Activated naive CD8-positive, alpha-beta T cell (primary cell): ENCODE data around the gene EMC9.

Experiments
- H3K27ac Mint-ChIP-seq: one replicate; pipeline ENCODE4 v1.8.0; 2021; ENCODE audit warnings: mixed read lengths
- H3K27me3 Mint-ChIP-seq: one replicate; pipeline ENCODE4 v1.8.0; 2021; ENCODE audit warnings: mixed read lengths
- H3K36me3 Mint-ChIP-seq: one replicate; pipeline ENCODE4 v1.8.0; 2021; ENCODE audit warnings: mixed read lengths
- H3K4me1 Mint-ChIP-seq: one replicate; pipeline ENCODE4 v1.8.0; 2021; ENCODE audit warnings: low read depth, mixed read lengths
- H3K4me3 Mint-ChIP-seq: one replicate; pipeline ENCODE4 v1.8.0; 2021; ENCODE audit warnings: mild to moderate bottlenecking, mixed read lengths
- H3K9me3 Mint-ChIP-seq: one replicate; pipeline ENCODE4 v1.8.0; 2021; ENCODE audit warnings: low read depth, mixed read lengths

Gene EMC9

DNA sequence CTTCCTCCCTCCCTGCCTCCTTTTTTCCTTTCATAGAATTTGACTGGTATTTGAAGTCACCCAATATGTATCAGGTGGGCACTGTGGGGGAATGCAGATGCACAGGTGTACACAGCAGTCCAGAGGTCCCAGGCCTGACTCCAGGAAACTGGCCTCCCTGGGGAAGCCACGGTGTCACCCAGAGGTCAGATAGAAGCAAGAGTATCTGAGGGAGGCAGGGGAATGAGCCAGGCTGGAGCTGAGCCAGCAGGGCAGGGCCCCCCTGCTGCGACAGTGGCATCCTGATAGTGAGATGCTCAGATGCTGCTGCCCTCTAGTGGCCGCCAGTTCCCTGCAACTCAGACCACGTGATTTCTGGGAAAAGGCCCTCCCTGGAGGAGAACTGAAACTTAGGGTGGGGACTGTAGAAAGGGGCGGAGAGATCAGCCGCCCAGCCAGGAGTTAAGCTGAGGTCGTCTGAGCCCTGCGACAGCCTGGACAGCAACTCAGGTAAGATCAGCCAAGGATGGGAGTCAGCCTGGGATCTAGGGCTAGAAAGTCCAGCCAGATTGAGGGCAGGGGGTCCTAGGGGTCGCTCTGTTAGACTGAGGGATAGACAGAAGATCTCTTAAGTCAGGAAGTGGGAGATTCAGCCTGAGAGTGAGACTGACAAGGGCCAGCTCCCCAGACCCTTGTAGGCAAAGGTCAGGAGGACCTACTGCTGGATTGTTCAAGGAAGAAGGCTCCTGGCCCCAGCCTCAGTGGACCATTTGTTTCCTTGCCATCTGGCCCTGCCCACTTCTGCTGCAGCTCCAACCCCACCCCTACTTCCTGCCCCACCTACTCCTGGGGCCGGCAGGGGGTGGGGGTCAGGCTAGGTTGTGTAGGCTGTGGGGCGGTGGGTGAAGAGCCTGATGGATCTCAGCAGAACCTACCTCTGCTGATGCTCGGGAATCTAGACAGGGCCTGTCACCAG is 19.7 kb upstream of the EMC9 start, which contains the start of gene IRF9:
TSS of gene IRF9 (plus strand) at position 416 of the 955 bp plus-strand sequence. CDS start 880 bp downstream, outside the sequence.
- H3K27me3 Mint-ChIP-seq: no peaks in the 10 kb centered on the region
- H3K4me1 Mint-ChIP-seq: peaks cover 51% of the 10 kb centered on the region
- peak within 1 kb of the TSS; percentile 99 for H3K4me3 Mint-ChIP-seq
- H3K27ac Mint-ChIP-seq: peak within 1 kb of the TSS; percentile 100
- H3K36me3 Mint-ChIP-seq: peaks cover 15% of the 10 kb centered on the region
- H3K9me3 Mint-ChIP-seq: no peaks in the 10 kb centered on the region

- H3K36me3 Mint-ChIP-seq: peaks cover 19% of the 10 kb centered on the region
- no peaks in the 10 kb centered on the region for H3K9me3 Mint-ChIP-seq
- peak overlapping the region; percentile 99 for H3K4me3 Mint-ChIP-seq
- no peaks in the 10 kb centered on the region for H3K27me3 Mint-ChIP-seq
- H3K4me1 Mint-ChIP-seq: peaks cover 48% of the 10 kb centered on the region
- peak overlapping the region; percentile 100 for H3K27ac Mint-ChIP-seq
Observed at GRCh38 chr14:24160499-24160849, 19.1 kb upstream of the EMC9 start.

DNA sequence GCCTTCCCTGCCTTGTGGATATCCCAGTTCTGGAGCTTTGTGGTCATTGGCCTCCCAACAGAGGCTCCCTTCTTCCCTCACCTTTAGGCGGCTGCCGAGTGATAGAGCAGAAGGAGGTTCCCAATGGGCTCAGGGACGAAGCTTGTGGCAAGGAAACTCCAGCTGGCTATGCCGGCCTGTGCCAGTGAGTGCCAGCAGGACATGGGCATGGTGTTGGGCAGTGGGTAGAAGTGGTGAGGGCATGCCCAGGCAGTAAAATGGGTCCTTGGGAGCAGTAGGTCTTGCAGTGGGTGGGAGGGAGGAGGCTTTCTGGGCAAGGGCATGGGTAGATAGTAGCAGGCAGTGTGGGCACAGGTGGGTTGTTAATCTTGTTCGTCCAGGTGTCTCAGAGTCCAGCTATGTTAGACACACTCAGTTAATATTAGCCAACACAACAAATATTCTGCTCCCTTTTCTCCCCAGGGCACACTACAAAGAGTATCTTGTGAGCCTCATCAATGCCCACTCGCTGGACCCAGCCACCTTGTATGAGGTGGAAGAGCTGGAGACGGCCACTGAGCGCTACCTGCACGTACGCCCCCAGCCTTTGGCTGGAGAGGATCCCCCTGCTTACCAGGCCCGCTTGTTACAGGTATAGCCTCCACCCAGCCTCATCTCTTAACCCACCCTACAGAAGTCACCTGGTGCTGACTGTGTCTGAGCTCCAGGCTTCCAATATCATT is 18.5 kb upstream of the EMC9 start:
- no peaks in the 10 kb centered on the region for H3K27me3 Mint-ChIP-seq
- no peak overlapping the region for H3K4me3 Mint-ChIP-seq
- peaks cover 19% of the 10 kb centered on the region for H3K36me3 Mint-ChIP-seq
- H3K9me3 Mint-ChIP-seq: no peaks in the 10 kb centered on the region
- H3K27ac Mint-ChIP-seq: peak overlapping the region; percentile 100
- peaks cover 43% of the 10 kb centered on the region for H3K4me1 Mint-ChIP-seq

- Mint-ChIP-seq H3K4me1 (peaks cover 22% of the 10 kb centered on the region), H3K9me3 (no peaks in the 10 kb centered on the region), H3K36me3 (peaks cover 14% of the 10 kb centered on the region), H3K4me3 (no peak overlapping the region), H3K27ac (no peak overlapping the region), H3K27me3 (no peaks in the 10 kb centered on the region)
Observed at GRCh38 chr14:24157331-24157730, 15.9 kb upstream of the EMC9 start.

DNA sequence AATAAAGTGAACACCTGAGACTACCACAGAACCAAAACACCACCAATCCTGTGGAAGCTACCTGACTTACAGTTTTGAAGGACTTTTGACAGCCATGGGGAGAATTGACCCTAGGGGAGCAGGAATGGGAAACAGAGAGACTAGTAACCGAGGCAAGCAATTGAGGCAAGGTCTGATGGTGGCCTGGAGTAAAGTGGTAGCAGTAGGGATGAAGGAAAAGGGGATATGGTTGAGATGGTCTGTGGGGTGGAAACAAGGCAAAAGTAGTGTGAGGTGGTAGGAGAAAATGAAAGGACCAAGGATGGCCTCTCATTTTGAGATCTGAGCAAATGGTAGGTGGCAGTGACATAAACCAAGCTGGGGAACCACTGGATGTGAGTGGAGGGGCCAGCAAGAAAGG is 15.4 kb upstream of the EMC9 start:
- H3K4me1 Mint-ChIP-seq: peaks cover 18% of the 10 kb centered on the region
- peak overlapping the region; percentile 82 for H3K27ac Mint-ChIP-seq
- H3K36me3 Mint-ChIP-seq: peaks cover 10% of the 10 kb centered on the region
- no peaks in the 10 kb centered on the region for H3K9me3 Mint-ChIP-seq
- H3K27me3 Mint-ChIP-seq: no peaks in the 10 kb centered on the region
- no peak overlapping the region for H3K4me3 Mint-ChIP-seq

DNA sequence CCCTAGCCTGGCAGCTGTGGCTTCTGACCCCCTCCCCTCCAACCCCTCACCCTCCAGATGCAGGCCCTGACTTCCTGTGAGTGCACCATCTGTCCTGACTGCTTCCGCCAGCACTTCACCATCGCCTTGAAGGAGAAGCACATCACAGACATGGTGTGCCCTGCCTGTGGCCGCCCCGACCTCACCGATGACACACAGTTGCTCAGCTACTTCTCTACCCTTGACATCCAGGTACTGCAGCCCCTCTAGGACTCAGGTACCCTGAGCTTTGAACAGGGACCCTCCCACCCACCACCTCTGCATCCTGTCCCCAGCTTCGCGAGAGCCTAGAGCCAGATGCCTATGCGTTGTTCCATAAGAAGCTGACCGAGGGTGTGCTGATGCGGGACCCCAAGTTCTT is 13.7 kb upstream of the EMC9 start:
- H3K27me3 Mint-ChIP-seq: no peaks in the 10 kb centered on the region
- H3K36me3 Mint-ChIP-seq: peaks cover 7% of the 10 kb centered on the region
- H3K27ac Mint-ChIP-seq: no peak overlapping the region
- H3K9me3 Mint-ChIP-seq: no peaks in the 10 kb centered on the region
- peaks cover 9% of the 10 kb centered on the region for H3K4me1 Mint-ChIP-seq
- H3K4me3 Mint-ChIP-seq: no peak overlapping the region

DNA sequence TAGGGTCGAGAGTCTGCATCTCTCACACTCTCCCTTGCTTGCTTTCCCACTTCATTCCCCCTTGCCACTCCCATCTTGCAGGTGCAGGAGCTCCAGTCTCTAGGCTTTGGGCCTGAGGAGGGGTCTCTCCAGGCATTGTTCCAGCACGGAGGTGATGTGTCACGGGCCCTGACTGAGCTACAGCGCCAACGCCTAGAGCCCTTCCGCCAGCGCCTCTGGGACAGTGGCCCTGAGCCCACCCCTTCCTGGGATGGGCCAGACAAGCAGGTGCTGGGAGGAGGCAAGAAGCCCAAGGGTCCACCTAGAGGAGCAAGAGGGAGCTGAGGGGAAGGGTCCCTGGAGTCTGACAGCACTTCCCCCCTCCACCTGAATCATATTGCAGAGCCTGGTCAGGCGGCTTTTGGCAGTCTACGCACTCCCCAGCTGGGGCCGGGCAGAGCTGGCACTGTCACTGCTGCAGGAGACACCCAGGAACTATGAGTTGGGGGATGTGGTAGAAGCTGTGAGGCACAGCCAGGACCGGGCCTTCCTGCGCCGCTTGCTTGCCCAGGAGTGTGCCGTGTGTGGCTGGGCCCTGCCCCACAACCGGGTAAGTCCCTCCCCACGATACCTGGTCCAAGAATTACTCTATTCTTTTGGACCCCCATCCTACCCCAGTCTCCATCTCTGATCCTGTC is 10.2 kb upstream of the EMC9 start:
- Mint-ChIP-seq H3K27ac (peak overlapping the region; percentile 34), H3K4me3 (no peak overlapping the region), H3K36me3 (peaks cover 7% of the 10 kb centered on the region), H3K4me1 (peaks cover 24% of the 10 kb centered on the region), H3K9me3 (no peaks in the 10 kb centered on the region), H3K27me3 (no peaks in the 10 kb centered on the region)

DNA sequence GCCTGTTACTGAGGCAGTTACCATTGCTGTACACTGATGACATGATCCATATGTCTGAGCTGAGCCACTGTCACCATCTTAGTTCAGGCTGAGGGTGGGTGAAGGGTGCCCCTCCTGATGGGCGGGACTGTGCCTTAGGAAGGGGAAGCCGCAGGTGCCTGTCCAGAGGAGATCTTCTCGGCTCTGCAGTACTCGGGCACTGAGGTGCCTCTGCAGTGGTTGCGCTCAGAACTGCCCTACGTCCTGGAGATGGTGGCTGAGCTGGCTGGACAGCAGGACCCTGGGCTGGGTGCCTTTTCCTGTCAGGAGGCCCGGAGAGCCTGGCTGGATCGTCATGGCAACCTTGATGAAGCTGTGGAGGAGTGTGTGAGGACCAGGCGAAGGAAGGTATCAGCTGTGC is 9.6 kb upstream of the EMC9 start:
- peaks cover 24% of the 10 kb centered on the region for H3K4me1 Mint-ChIP-seq
- H3K27me3 Mint-ChIP-seq: no peaks in the 10 kb centered on the region
- H3K27ac Mint-ChIP-seq: peak overlapping the region; percentile 6
- H3K4me3 Mint-ChIP-seq: no peak overlapping the region
- H3K36me3 Mint-ChIP-seq: peaks cover 7% of the 10 kb centered on the region
- H3K9me3 Mint-ChIP-seq: no peaks in the 10 kb centered on the region

DNA sequence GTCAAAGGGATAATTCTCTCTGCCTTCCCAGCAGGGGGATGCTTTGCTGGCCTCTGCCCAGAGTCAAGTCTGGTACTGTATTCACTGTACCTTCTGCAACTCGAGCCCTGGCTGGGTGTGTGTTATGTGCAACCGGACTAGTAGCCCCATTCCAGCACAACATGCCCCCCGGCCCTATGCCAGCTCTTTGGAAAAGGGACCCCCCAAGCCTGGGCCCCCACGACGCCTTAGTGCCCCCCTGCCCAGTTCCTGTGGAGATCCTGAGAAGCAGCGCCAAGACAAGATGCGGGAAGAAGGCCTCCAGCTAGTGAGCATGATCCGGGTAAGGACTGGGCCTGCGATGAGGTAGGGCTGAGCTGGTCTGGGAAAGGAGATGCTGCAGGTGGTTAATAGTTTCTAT is 9.2 kb upstream of the EMC9 start:
- Mint-ChIP-seq H3K36me3 (peaks cover 9% of the 10 kb centered on the region), H3K27me3 (no peaks in the 10 kb centered on the region), H3K4me1 (peaks cover 28% of the 10 kb centered on the region), H3K4me3 (no peak overlapping the region), H3K9me3 (no peaks in the 10 kb centered on the region), H3K27ac (no peak overlapping the region)

DNA sequence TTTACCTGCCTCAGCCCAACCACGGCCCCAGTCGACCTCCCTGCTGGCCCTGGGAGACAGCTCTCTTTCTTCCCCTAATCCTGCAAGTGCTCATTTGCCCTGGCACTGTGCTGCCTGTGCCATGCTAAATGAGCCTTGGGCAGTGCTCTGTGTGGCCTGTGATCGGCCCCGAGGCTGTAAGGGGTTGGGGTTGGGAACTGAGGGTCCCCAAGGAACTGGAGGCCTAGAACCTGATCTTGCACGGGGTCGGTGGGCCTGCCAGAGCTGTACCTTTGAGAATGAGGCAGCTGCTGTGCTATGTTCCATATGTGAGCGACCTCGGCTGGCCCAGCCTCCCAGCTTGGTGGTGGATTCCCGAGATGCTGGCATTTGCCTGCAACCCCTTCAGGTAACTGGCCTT is 8.7 kb upstream of the EMC9 start:
- no peaks in the 10 kb centered on the region for H3K27me3 Mint-ChIP-seq
- no peaks in the 10 kb centered on the region for H3K9me3 Mint-ChIP-seq
- H3K4me1 Mint-ChIP-seq: peaks cover 33% of the 10 kb centered on the region
- peaks cover 11% of the 10 kb centered on the region for H3K36me3 Mint-ChIP-seq
- no peak overlapping the region for H3K27ac Mint-ChIP-seq
- H3K4me3 Mint-ChIP-seq: peak overlapping the region; percentile 13

DNA sequence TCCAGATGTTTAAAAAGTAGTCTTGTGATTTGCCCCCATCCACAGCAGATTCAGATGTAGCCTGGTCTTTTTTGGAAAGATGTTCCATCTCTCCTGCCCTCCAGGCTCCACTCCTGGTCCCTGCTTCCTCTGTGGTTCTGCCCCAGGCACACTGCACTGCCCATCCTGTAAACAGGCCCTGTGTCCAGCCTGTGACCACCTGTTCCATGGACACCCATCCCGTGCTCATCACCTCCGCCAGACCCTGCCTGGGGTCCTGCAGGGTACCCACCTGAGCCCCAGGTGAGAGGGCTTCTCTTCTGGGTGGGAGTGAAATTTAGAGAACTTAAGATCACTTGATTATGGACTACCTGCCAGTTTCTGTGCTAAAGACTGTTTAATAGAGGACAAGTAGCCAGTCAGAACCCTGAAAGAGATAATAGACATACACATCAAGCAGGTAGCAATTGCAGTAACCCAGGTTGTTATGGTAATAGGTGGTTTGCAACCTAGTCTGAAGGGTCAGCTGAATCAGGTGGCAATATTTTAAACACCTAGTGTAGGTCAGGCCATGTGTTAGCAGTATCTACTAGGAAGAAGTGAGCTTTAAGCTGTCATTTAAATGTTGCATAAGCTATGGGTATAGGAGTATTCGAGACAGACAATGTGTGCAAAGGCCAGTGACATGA is 8.0 kb upstream of the EMC9 start:
- Mint-ChIP-seq H3K36me3 (peaks cover 11% of the 10 kb centered on the region), H3K9me3 (no peaks in the 10 kb centered on the region), H3K27me3 (no peaks in the 10 kb centered on the region), H3K4me3 (peak overlapping the region; percentile 97), H3K4me1 (peaks cover 37% of the 10 kb centered on the region), H3K27ac (no peak overlapping the region)

GRCh38 chr14:24147761-24148428 is 6.5 kb upstream of the EMC9 start:
- H3K27ac Mint-ChIP-seq: peak overlapping the region; percentile 68
- H3K36me3 Mint-ChIP-seq: peaks cover 16% of the 10 kb centered on the region
- H3K4me3 Mint-ChIP-seq: peak overlapping the region; percentile 97
- no peaks in the 10 kb centered on the region for H3K27me3 Mint-ChIP-seq
- peaks cover 48% of the 10 kb centered on the region for H3K4me1 Mint-ChIP-seq
- H3K9me3 Mint-ChIP-seq: no peaks in the 10 kb centered on the region

- peaks cover 52% of the 10 kb centered on the region for H3K4me1 Mint-ChIP-seq
Observed at GRCh38 chr14:24146978-24147760, 5.8 kb upstream of the EMC9 start, which contains the start of gene RNF31. Gene RNF31, plus strand, starts transcription at chr14:24147498. Its CDS starts 201 bp downstream, at chr14:24147699.

More at GRCh38 chr14:24146978-24147760, 5.8 kb upstream of the EMC9 start, which contains the start of gene RNF31:
- no peaks in the 10 kb centered on the region for H3K9me3 Mint-ChIP-seq
- peaks cover 16% of the 10 kb centered on the region for H3K36me3 Mint-ChIP-seq
- H3K4me3 Mint-ChIP-seq: peak within 1 kb of the TSS; percentile 97
- H3K27ac Mint-ChIP-seq: peak within 1 kb of the TSS; percentile 98
- H3K27me3 Mint-ChIP-seq: no peaks in the 10 kb centered on the region
